ENCODE data around the gene MAGI3. TPM values are rescaled to one million over a fixed set of nuclear protein-coding genes. Genes with fewer than 3 reads are reported as not detected.
"Not testable (repeated sequence)": the region's sequence is repeated elsewhere in the genome, so short reads cannot be mapped to it uniquely, and the experiment has no call there.

Gene MAGI3
- polyA plus RNA-seq, 3 donors, result 25.2 to 28.1 (median 26.0) TPM

DNA sequence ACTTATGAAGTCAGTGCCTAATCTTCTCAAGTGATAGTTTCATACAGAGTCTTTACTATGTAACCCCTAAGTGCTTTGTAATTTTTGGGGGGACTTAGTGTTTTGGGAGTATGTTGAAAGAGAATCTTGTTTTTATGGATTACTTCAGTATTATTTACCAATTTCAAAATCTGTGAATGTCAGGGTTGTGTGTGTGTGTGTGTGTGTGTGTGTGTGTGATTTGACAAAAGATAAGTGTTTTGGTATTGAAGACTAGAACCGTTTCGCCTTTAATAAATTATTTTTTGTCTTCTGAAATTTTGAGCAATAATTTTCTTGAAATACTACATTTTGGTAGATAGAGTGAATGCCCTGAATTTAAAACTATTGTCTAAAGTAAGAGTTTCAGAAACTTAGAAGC is 5.8 kb downstream of the MAGI3 start:
- DNase-seq (ENCODE audit: low read depth in 3 of 3, low spot score in 2 of 3), result no peak

DNA sequence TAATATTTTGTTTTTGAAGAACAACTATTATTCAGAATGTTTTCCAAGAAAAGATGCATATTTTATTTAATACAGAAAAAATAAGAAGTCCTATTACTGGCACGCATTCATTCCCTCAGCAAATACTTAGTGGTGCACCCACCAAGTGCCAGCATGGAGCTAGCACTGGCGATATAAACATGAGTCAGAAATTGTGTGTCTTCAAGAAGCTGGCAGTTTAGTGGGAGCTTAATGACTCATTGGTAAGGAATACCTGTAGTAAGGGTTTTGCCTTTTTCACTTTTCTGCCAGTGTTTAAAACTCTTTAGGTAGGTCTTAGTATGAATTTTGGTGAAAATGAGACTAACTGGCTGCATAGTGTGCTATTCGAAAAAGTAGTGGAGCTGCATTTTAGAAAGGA is 6.3 kb downstream of the MAGI3 start:
- DNase-seq (ENCODE audit: low read depth in 3 of 3, low spot score in 2 of 3), result no peak

DNA sequence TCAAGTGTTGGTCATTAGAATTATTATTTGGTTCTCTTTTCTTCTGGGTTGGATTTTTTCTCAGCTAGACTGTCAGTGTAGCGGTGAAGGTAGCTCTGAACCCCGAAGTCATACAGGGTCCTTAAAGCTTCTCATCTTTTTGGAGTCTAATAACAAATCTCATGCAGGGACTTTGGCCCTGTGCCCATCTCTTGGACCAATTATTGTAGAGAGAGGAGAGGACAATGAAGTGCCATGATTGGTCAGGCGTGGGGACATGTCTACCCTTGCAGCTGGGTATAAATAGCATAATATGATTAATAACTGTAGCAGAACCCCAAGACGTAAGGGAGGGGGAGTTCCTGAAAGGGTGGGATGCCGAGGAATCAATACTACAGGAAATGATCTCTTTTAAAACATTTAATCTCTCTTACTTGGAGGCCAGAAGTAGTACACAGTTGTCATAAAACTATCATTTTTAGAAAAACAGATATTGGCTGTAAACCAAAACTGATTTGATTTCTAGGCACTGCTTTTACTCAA is 8.8 kb downstream of the MAGI3 start:
- no peak for DNase-seq (ENCODE audit: low read depth in 3 of 3, low spot score in 2 of 3)

DNA sequence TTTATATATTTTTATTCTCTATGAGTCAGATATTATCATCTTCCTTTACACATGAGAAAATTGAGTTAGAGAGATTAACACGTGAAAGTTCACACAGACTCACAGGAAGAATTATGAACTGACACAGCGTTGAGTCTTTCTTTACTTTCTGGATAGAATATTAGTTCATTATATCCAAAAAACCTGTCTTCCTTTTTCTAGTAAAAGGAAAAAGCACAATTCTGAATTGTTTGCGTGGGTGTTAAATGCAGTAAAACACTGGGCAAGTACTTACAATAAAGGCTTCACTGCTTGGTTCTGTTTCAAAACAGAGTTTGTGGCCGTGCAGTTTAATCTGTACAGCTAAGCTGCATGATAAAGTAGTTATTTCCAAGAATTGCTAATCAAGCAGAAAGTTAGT is 10.8 kb downstream of the MAGI3 start:
- no peak for DNase-seq (ENCODE audit: low read depth in 3 of 3, low spot score in 2 of 3)

DNA sequence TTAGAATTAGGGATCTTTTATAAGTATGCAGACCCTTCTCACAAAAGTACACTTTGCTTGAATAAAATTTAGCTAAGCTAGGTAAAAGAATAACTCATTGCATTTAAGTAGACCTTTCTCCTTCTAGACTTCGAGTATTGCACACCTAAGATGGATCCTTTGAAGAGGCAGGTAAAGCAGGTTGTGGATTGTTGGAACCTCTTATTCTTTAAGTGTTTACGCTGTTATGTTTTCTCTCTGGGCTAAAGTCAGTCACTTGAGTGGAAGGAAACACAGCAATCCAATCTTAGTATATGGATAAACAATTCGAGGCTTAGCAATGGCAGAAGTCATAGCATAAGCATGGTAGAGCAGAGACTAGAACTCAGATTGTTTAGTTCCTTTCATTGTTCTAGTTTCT is 11.4 kb downstream of the MAGI3 start:
- no peak for DNase-seq (ENCODE audit: low read depth in 3 of 3, low spot score in 2 of 3)

DNA sequence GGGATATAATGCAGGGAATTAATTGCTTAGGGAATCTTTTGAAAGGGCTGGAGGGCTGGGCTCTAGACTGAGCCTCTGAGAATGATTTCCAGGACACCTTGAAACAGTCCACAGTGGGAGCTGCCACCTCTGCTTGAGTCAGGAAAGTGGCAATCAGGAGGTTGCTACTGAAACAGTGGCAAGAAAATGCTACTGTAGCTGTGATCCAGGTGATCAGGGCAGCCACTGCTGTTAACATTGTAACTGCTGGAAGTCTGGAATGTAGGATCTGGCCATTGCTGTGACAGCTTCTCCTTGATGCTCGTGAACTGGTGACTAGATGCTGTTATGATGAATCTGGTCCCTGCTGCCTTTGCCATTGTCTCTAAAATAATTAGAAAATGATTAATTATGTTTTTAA is 12.8 kb downstream of the MAGI3 start:
- no peak for DNase-seq (ENCODE audit: low read depth in 3 of 3, low spot score in 2 of 3)

DNA sequence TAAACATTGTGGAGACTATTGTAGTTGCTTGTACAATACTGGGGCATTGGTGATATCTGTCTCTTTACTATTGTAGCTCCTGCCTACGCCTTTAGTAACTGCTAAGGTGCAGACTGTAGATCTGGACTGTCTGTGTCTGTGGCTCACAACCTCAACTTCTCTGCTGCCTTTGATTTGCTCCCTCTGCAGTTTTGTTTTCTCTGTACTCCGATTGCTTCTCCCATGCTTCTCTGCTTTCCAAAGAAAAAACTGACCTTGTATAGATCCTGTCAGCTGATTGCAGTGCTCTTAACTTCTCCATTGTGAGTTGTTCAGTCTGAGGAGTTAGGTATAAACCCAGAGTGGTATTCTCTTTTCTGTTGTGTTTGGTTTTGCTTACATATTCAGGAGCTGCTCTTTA is 15.3 kb downstream of the MAGI3 start:
- DNase-seq (ENCODE audit: low read depth in 3 of 3, low spot score in 2 of 3), result no peak

- not testable (repeated sequence) for DNase-seq (ENCODE audit: low read depth in 3 of 3, low spot score in 2 of 3)
Observed at GRCh38 chr1:113406149-113406548, 15.8 kb downstream of the MAGI3 start.

DNA sequence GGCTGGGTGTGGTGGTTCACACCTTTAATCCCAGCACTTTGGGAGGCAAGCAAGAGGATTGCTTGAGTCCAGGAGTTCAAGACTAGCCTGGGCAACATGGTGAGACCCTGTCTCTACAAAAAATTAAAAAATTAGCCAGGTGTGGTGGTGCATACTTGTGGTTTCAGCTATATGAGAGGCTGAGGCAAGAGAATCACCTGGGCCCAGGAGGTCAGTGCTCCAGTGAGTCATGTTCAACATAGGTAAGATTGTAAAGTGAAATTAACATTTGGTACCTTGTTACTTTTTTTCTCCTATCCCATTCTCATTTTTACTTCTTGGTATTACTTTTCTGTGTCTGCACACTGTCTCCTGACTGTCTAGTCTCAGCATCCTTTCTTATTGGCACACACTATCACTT is 19.0 kb downstream of the MAGI3 start:
- DNase-seq (ENCODE audit: low read depth in 3 of 3, low spot score in 2 of 3), result no peak

DNA sequence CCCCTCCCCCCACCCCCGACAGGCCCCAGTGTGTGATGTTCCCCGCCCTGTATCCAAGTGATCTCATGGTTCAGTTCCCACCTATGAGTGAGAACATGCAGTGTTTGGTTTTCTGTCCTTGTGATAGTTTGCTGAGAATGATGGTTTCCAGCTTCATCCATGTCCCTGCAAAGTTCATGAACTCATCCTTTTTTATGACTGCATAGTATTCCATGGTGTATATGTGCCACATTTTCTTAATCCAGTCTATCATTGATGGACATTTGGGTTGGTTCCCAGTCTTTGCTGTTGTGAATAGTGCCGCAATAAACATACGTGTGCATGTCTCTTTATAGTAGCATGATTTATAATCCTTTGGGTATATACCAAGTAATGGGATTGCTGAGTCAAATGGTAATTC is 21.7 kb downstream of the MAGI3 start:
- DNase-seq (ENCODE audit: low read depth in 3 of 3, low spot score in 2 of 3), result not testable (repeated sequence)

DNA sequence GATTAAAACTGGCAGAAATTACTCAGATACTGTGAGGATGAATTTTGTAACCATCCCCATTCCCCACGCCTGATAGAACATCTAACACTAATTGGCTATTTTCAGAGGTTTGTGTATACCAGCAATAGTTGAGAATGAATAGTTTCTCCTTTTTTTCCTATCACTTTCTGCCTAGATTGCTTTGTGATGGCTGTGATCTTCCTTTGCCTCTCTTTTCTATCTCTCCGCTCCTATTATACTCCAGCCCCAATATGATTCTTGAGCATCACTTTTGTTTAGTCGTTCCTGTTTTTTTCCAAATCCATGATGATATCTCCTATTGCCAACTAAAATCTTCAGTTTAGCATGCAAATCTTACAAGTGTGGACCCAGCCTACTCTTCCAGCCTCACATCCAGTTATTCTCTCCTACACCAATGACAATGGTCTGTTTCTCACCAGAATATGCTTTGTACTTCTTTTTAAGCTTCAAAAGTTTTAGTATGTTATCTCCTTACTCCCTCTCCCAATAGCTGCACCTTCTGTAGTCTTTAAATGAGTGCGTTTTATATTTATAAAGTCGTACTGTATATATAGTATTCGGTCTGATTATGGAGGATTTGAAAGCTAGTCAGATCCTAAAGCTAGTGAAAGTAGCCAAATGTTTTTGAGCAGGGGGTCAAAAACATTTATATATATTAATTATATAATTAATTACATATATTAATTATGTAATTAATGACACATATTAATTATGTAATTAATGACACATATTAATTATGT is 25.2 kb downstream of the MAGI3 start:
- no peak for DNase-seq (ENCODE audit: low read depth in 3 of 3, low spot score in 2 of 3)

DNA sequence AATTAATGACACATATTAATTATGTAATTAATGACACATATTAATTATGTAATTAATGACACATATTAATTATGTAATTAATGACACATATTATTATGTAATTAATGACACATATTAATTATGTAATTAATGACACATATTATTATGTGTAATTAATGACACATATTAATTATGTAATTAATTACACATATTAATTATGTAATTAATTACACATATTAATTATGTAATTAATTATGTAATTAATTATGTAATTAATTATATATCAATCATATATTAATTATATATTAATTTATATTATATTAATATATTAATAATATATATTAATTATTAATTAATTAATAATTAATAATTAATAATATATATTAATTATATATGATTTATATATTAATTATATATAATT is 25.8 kb downstream of the MAGI3 start:
- not testable (repeated sequence) for DNase-seq (ENCODE audit: low read depth in 3 of 3, low spot score in 2 of 3)

DNA sequence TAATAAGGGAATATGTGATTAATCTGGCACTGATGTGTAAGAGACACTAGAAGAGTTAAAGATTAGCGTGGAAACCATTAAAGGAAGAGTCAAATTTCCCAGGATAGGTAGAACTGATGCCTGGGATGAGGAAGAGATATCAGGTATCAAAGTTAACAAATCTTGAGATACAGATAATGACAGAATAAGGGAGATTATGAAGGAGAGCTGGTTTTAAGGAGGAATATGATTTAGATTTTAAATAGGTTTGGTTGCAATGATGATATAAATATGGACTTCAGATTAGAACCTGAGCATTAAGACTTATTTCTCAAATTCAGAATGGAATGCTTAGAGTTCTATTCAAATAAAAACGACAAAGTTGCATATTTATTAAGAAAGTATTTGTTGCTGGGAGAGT is 26.2 kb downstream of the MAGI3 start:
- no peak for DNase-seq (ENCODE audit: low read depth in 3 of 3, low spot score in 2 of 3)

DNA sequence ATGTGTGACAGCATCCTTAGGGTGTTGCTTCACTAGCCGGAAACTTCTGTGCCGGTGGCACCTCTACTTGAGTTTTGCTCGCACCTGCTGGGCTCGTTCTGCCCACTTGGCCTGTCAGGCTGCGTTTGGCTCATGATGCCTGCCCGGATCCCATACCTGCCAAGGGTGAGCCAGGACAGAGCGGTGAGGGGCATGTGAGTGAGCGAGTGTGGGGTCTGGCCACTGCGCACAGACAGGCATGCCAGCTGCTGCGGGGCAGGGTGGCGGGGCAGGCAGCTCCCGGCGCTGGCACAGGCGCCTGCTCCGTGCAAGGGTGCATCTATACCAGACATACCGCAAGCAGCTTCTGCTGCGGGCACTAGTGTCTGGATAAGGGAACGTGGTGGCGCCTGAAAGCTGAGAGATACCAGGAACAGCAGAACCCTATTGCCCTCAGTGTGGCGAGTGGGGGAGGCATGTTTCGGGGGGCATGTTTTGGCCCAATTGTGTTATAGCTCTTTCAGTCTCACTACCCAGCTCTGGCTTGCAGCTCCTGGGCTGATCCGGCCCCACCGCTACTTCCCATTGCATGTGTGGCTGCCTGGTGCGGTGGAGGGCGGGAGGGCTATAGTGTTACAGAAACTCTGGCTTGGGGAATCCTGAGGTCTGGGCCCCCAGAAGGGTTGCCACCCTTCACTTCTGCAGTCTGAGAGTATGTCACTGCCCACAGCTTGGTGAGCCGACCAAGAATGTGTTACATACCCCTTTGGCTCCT is 32.2 kb downstream of the MAGI3 start:
- no peak for DNase-seq (ENCODE audit: low read depth in 3 of 3, low spot score in 2 of 3)

DNA sequence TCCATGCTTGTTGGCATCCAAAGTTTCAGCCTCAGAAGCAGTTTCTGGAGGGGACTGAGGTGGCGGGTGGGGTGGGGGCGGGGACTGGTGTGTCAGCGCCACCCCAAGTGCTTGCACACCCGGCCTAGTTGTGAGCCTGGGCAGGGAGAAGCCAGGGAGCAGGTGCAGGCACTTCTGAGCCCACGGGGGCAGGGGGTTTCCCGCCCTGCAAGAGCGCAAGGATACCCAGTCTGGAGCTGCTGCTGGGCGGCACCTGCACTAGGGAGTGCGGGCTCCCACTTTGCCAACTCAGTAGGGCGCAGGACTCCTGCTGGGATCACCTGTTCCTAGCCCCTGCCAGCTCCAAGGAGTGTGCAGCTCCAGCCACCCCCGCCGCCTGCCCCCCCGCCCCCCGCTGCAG is 33.5 kb downstream of the MAGI3 start:
- DNase-seq (ENCODE audit: low read depth in 3 of 3, low spot score in 2 of 3), result no peak

DNA sequence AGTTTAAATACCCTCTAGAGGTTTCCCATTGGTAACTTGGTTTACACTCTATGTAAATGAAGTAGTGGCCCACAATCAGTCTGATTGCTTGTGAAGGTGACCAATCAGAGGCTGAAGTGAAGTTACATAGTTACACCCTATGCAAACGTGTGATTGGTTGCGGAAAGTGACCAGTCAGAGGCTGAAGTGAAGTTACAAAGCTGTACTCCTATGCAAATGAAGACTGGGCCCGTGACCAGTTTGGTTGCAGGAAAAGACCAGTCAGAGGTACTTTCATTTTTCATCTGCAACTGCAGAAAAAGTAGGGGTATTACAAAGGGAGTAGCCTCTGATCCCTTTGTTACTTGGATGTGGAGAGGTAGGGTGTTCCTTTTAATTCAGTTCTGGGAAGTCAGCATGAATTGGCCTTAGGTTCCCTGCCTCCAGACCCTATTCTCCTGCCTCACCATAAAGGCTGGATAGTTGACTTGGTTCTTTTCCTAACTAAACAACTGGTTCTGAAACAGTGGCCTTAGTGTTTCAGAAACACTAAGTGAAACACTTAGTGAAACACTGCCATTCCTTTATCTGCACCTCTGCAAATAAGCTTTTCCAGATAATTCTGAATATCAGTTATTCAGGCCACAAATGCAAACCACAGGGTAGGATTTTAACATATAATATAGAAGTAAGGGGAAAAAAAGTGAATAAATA is 39.3 kb downstream of the MAGI3 start:
- DNase-seq (ENCODE audit: low read depth in 3 of 3, low spot score in 2 of 3), result no peak

GRCh38 chr1:113433184-113433583 is 42.9 kb downstream of the MAGI3 start:
- no peak for DNase-seq (ENCODE audit: low read depth in 3 of 3, low spot score in 2 of 3)

GRCh38 chr1:113434081-113434873 is 44.0 kb downstream of the MAGI3 start:
- DNase-seq (ENCODE audit: low read depth in 3 of 3, low spot score in 2 of 3), result no peak

- DNase-seq (ENCODE audit: low read depth in 3 of 3, low spot score in 2 of 3), result no peak
Observed at GRCh38 chr1:113434874-113435175, 44.5 kb downstream of the MAGI3 start.

GRCh38 chr1:113437554-113438341 is 47.4 kb downstream of the MAGI3 start:
- no peak for DNase-seq (ENCODE audit: low read depth in 3 of 3, low spot score in 2 of 3)

All from right renal cortex interstitium (tissue), 3 donors.